Measurements from ENCODE around the gene SLC17A7. TPM values are rescaled to one million over a fixed set of nuclear protein-coding genes. Genes with fewer than 3 reads are reported as not detected.

The SLC17A7 gene
- total and polyA plus RNA-seq, 2 of the 13 experiments (the other 11 are each of a cell fraction or from before 2014, with no cell fraction given), result 0.32 TPM; not detected in 1

GRCh38 chr19:49439836-49440235 is 1.5 kb downstream of the SLC17A7 start:
- no peak overlapping the region for H2AFZ ChIP-seq (ENCODE audit: low read length)
- peaks cover 8 to 71% of the 10 kb centered on the region in 2 experiments for H3K27me3 ChIP-seq (ENCODE audit: control insufficient read depth in 1 of 2, insufficient read depth in 2 of 2, low read length in 2 of 2)
- POLR2A ChIA-PET, result interaction anchor here (2.0 kb wide), 1 partner anchor 13 kb away, joined by 8 read pairs; the partner anchor contains the start of gene ALDH16A1
- H4K20me1 ChIP-seq (ENCODE audit: insufficient read depth, low read length), result peaks cover 5% of the 10 kb centered on the region; the same call in 1 of the 2 replicates
- in situ Hi-C loops (cut with HindIII; ENCODE audit: extremely low pct_ligation_motif_present, low pct_unique_long_range_greater_than_20kb) (no loop called here), intact Hi-C loops (cut with micrococcal nuclease; ENCODE audit: unreplicated experiment) (no loop called here)
- H3K79me2 ChIP-seq (ENCODE audit: insufficient read depth, low read length), result no peaks in the 10 kb centered on the region
- H3K36me3 ChIP-seq (replicated peaks in 1 of 2; ENCODE audit: control insufficient read depth in 1 of 2, insufficient read depth in 2 of 2, low read length in 2 of 2), result no peaks in the 10 kb centered on the region
- FAIRE-seq (no peak), DNase-seq (ENCODE audit: low spot score) (no peak), ATAC-seq (no peak)
- BruUV-seq (replicated peaks), result no TSS peak
- no peak overlapping the region for H3K4me3 ChIP-seq (replicated peaks in 1 of 3; ENCODE audit: insufficient read depth in 1 of 3, low read depth in 2 of 3, low read length in 3 of 3)
- no peak overlapping the region for H3K9ac ChIP-seq (ENCODE audit: insufficient read depth, low read depth, low read length)
- WGBS (ENCODE audit: low lambda C conversion rate), result 5% methylated on average over 6 of the region's 6 CpGs
- H3K4me1 ChIP-seq (ENCODE audit: insufficient read depth, low read length), result peaks cover 17% of the 10 kb centered on the region
- no peaks in the 10 kb centered on the region for H3K9me3 ChIP-seq (ENCODE audit: low read length)
- CTCF ChIA-PET (ENCODE audit: low intra/inter-chr PET ratio, low total read pairs), result no interaction called here
- H3K27ac ChIP-seq (ENCODE audit: extremely low read length, insufficient read depth, low read length), result no peak overlapping the region
- no peak overlapping the region for H3K4me2 ChIP-seq (ENCODE audit: low read depth, low read length)
- TF ChIP-seq SMAD9 (CRISPR knock-in tag; IDR thresholded peaks at IDR 0.05) (no peak), HMG20A (CRISPR knock-in tag; IDR thresholded peaks at IDR 0.05; ENCODE audit: borderline replicate concordance) (no peak), TBL1XR1 (IDR thresholded peaks at IDR 0.05; ENCODE audit: borderline replicate concordance, low read length, partially characterized antibody) (no peak), AKNA (CRISPR knock-in tag; IDR thresholded peaks at IDR 0.05; ENCODE audit: borderline replicate concordance) (no peak), ZNF687 (CRISPR knock-in tag; IDR thresholded peaks at IDR 0.05) (no peak), TCF7 (IDR thresholded peaks at IDR 0.05; ENCODE audit: low read depth) (no peak), ZNF780A (CRISPR knock-in tag; IDR thresholded peaks at IDR 0.05) (no peak), ZNF280D (CRISPR knock-in tag; IDR thresholded peaks at IDR 0.05) (no peak), ARID2 (CRISPR knock-in tag; IDR thresholded peaks at IDR 0.05; ENCODE audit: borderline replicate concordance) (no peak), ATF1 (CRISPR knock-in tag; IDR thresholded peaks at IDR 0.05) (no peak), GMEB2 (CRISPR knock-in tag; IDR thresholded peaks at IDR 0.05; ENCODE audit: low read depth) (no peak)
